Common myeloid progenitor, CD34-positive (primary cell): ENCODE results near the gene LRRC45.

Experiments used
- CTCF ChIA-PET: fragments of 350-600 bp; sonication (Branson Sonifier 250); formaldehyde crosslinking; loops from one replicate; lab custom pipeline; 2021; ENCODE audit warnings: antibody characterized with exemption; lab: Charles Lee
- POLR2A ChIA-PET: fragments of 350-600 bp; sonication (Branson Sonifier 250); formaldehyde crosslinking; loops from one replicate; lab custom pipeline; 2021; ENCODE audit warnings: antibody characterized with exemption; lab: Charles Lee
- DNase-seq, 3 donors: peaks; one replicate each; pipeline versions ENCODE4 v3.0.0 to v3.0.0-alpha.2; 2013
- H3K27ac ChIP-seq, 2 experiments: 1 replicate in 1 of 2; 2 replicates in 1 of 2; pipeline ENCODE4 v1.7.0; 2013; ENCODE audit warnings: inconsistent platforms in 2 of 2, low read length in 2 of 2, mild to moderate bottlenecking in 2 of 2, low read depth in 1 of 2, moderate library complexity in 1 of 2; ENCODE audit not compliant: severe bottlenecking in 2 of 2, insufficient read depth in 1 of 2, poor library complexity in 1 of 2
- H3K27me3 ChIP-seq, 5 experiments: replicated peaks in 2 of 5; 1 replicate in 3 of 5; 2 replicates in 2 of 5; pipeline versions ENCODE4 v1.6.1 to v1.7.0; 2013; ENCODE audit warnings: low read length in 4 of 5, mild to moderate bottlenecking in 2 of 5, moderate library complexity in 2 of 5, inconsistent platforms in 1 of 5; ENCODE audit not compliant: insufficient read depth in 5 of 5, control insufficient read depth in 4 of 5
- H3K36me3 ChIP-seq, 4 experiments: 1 replicate in 2 of 4; 2 replicates in 2 of 4; pipeline versions ENCODE4 v1.6.1 to v1.7.0; 2013; ENCODE audit warnings: low read length in 3 of 4, control low read depth in 1 of 4, mild to moderate bottlenecking in 1 of 4; ENCODE audit not compliant: control insufficient read depth in 4 of 4, insufficient read depth in 4 of 4
- H3K4me1 ChIP-seq, 4 experiments: 1 replicate in 3 of 4; 2 replicates in 1 of 4; pipeline versions ENCODE4 v1.6.1 to v1.7.1; 2013; ENCODE audit warnings: low read length in 3 of 4, mild to moderate bottlenecking in 3 of 4, control low read depth in 1 of 4, inconsistent platforms in 1 of 4, moderate library complexity in 1 of 4; ENCODE audit not compliant: control insufficient read depth in 4 of 4, insufficient read depth in 4 of 4; ENCODE audit errors: control extremely low read depth in 1 of 4
- H3K4me3 ChIP-seq, 7 experiments: 1 replicate in 4 of 7; 2 replicates in 3 of 7; pipeline versions ENCODE4 v1.5.1 to v1.7.0; 2013; ENCODE audit warnings: mild to moderate bottlenecking in 7 of 7, low read length in 6 of 7, moderate library complexity in 6 of 7, inconsistent platforms in 2 of 7, low read depth in 2 of 7, control low read depth in 1 of 7; ENCODE audit not compliant: insufficient read depth in 4 of 7, control insufficient read depth in 1 of 7; ENCODE audit errors: extremely low read depth in 1 of 7
- H3K9me3 ChIP-seq, 5 experiments: 1 replicate in 4 of 5; 2 replicates in 1 of 5; pipeline versions ENCODE4 v1.6.1 to v1.7.1; 2013; ENCODE audit warnings: low read length in 4 of 5, mild to moderate bottlenecking in 2 of 5, inconsistent platforms in 1 of 5, low read depth in 1 of 5, moderate library complexity in 1 of 5; ENCODE audit not compliant: control insufficient read depth in 4 of 5, insufficient read depth in 2 of 5; ENCODE audit errors: control extremely low read depth in 1 of 5
- WGBS: methylation state at CpG from one replicate; pipeline ENCODE4 v1.1.5; 2013; ENCODE audit not compliant: insufficient coverage; 5-methylcytosine and 5-hydroxymethylcytosine counted together

Gene LRRC45

GRCh38 chr17:81993729-81994592, 29.1 kb upstream of the LRRC45 start:
- H3K9me3 ChIP-seq: peaks cover 0 to 4% (median 0%) of the 10 kb centered on the region in 5 experiments
- ChIA-PET POLR2A (no interaction called here), CTCF (no interaction called here)
- peaks cover 0 to 25% (median 5%) of the 10 kb centered on the region in 4 experiments for H3K36me3 ChIP-seq
- H3K4me1 ChIP-seq: peaks cover 0 to 2% (median 0%) of the 10 kb centered on the region in 4 experiments
- H3K4me3 ChIP-seq: no peak overlapping the region
- 98% methylated on average over 35 of the region's 37 CpGs for WGBS
- H3K27me3 ChIP-seq: no peaks in the 10 kb centered on the region
- no peak overlapping the region for H3K27ac ChIP-seq
- DNase-seq: no peak

GRCh38 chr17:81994593-81995462, 28.3 kb upstream of the LRRC45 start:
- ChIA-PET CTCF (interaction anchor here (0.9 to 1.9 kb wide), 2 partner anchors 35 to 40 kb away, joined by 3 to 6 read pairs; no protein-coding TSS in a partner anchor), POLR2A (no interaction called here)
- Histone ChIP-seq H3K27me3 (no peaks in the 10 kb centered on the region), H3K4me1 (peaks cover 0 to 2% (median 0%) of the 10 kb centered on the region in 4 experiments), H3K9me3 (peaks cover 0 to 4% (median 0%) of the 10 kb centered on the region in 5 experiments), H3K27ac (no peak overlapping the region), H3K36me3 (peaks cover 0 to 25% (median 4%) of the 10 kb centered on the region in 4 experiments), H3K4me3 (no peak overlapping the region)
- DNase-seq: no peak
- 98% methylated on average over 24 of the region's 39 CpGs for WGBS

- Histone ChIP-seq H3K9me3 (peaks cover 0 to 4% (median 0%) of the 10 kb centered on the region in 5 experiments), H3K4me3 (no peak overlapping the region), H3K27ac (no peak overlapping the region), H3K27me3 (no peaks in the 10 kb centered on the region), H3K36me3 (peaks cover 0 to 17% (median 3%) of the 10 kb centered on the region in 4 experiments), H3K4me1 (peaks cover 0 to 2% (median 0%) of the 10 kb centered on the region in 4 experiments)
- CTCF ChIA-PET: interaction anchor here (0.9 to 2.0 kb wide), 3 partner anchors 36 to 41 kb away, joined by 3 to 7 read pairs (median 6); no protein-coding TSS in a partner anchor
- DNase-seq: no peak
- 96% methylated on average over 26 of the region's 29 CpGs for WGBS
- POLR2A ChIA-PET: no interaction called here
Measured at GRCh38 chr17:81995463-81996231, 27.5 kb upstream of the LRRC45 start.

- no peaks in the 10 kb centered on the region for H3K9me3 ChIP-seq
- ChIA-PET CTCF (interaction anchor here (0.9 to 2.0 kb wide), 3 partner anchors 37 to 41 kb away, joined by 3 to 7 read pairs (median 6); partner anchors contain the start of gene DCXR), POLR2A (no interaction called here)
- no peak overlapping the region for H3K4me3 ChIP-seq
- 95% methylated on average over 25 of the region's 28 CpGs for WGBS
- no peaks in the 10 kb centered on the region for H3K27me3 ChIP-seq
- H3K4me1 ChIP-seq: peaks cover 0 to 2% (median 0%) of the 10 kb centered on the region in 4 experiments
- DNase-seq: no peak
- H3K27ac ChIP-seq: no peak overlapping the region
- peaks cover 0 to 14% (median 3%) of the 10 kb centered on the region in 4 experiments for H3K36me3 ChIP-seq
Measured at GRCh38 chr17:81996232-81996756, 26.8 kb upstream of the LRRC45 start.

- Histone ChIP-seq H3K27ac (no peak overlapping the region), H3K27me3 (no peaks in the 10 kb centered on the region), H3K36me3 (peaks cover 0 to 14% (median 3%) of the 10 kb centered on the region in 4 experiments), H3K9me3 (no peaks in the 10 kb centered on the region), H3K4me3 (no peak overlapping the region), H3K4me1 (peaks cover 0 to 1% (median 0%) of the 10 kb centered on the region in 4 experiments)
- 95% methylated on average over 28 of the region's 30 CpGs for WGBS
- ChIA-PET POLR2A (interaction anchor here (0.6 kb wide), 1 partner anchor 12 kb away, joined by 3 read pairs; no protein-coding TSS in a partner anchor), CTCF (interaction anchor here (0.9 to 2.0 kb wide), 3 partner anchors 37 to 42 kb away, joined by 3 to 7 read pairs (median 4); partner anchors contain the start of gene DCXR)
- DNase-seq: no peak
Measured at GRCh38 chr17:81996757-81997441, 26.2 kb upstream of the LRRC45 start.

- Histone ChIP-seq H3K36me3 (peaks cover 0 to 14% (median 3%) of the 10 kb centered on the region in 4 experiments), H3K27me3 (no peaks in the 10 kb centered on the region), H3K4me1 (no peaks in the 10 kb centered on the region), H3K4me3 (no peak overlapping the region), H3K9me3 (no peaks in the 10 kb centered on the region), H3K27ac (no peak overlapping the region)
- ChIA-PET CTCF (no interaction called here), POLR2A (interaction anchor here (0.6 kb wide), 1 partner anchor 921 kb away, joined by 5 read pairs; no protein-coding TSS in a partner anchor)
- DNase-seq: no peak
- 98% methylated on average over 5 of the region's 7 CpGs for WGBS
Measured at GRCh38 chr17:81998212-81998611, 24.9 kb upstream of the LRRC45 start.
